Loucy (cell line): Measurements from ENCODE around the gene ACOXL.

Experiments
- H2AFZ ChIP-seq: fragments of 200-600 bp; sonication (generic); 2 replicates; pipeline ENCODE4 v1.6.0; 2016; ENCODE audit warnings: antibody characterized with exemption, mild to moderate bottlenecking, low read length, moderate library complexity
- H3F3A ChIP-seq: fragments of 200-600 bp; 2 replicates; pipeline ENCODE4 v1.6.0; 2016; ENCODE audit warnings: antibody characterized with exemption, low read depth, mild to moderate bottlenecking
- H3K27me3 ChIP-seq: fragments of 200-600 bp; sonication (generic); 2 replicates; pipeline ENCODE4 v1.6.1; 2014; ENCODE audit warnings: low read length, mild to moderate bottlenecking; ENCODE audit not compliant: insufficient read depth, poor library complexity, severe bottlenecking
- H3K36me3 ChIP-seq: fragments of 200-600 bp; sonication (generic); 2 replicates; pipeline ENCODE4 v1.6.1; 2016; ENCODE audit warnings: low read length; ENCODE audit not compliant: insufficient read depth
- H3K4me1 ChIP-seq: fragments of 200-600 bp; sonication (generic); 2 replicates; pipeline ENCODE4 v1.5.1; 2014; ENCODE audit warnings: low read length, mild to moderate bottlenecking; ENCODE audit not compliant: insufficient read depth, poor library complexity, severe bottlenecking
- H3K4me2 ChIP-seq: fragments of 200-600 bp; sonication (generic); 2 replicates; pipeline ENCODE4 v1.6.0; 2014; ENCODE audit warnings: antibody characterized with exemption, low read length, low read depth, mild to moderate bottlenecking; ENCODE audit not compliant: poor library complexity, severe bottlenecking
- H3K4me3 ChIP-seq: fragments of 200-600 bp; sonication (generic); 2 replicates; pipeline ENCODE4 v1.5.1; 2014; ENCODE audit warnings: low read length, mild to moderate bottlenecking, mixed read lengths; ENCODE audit not compliant: poor library complexity, severe bottlenecking
- H3K79me2 ChIP-seq: fragments of 200-600 bp; sonication (generic); 2 replicates; pipeline ENCODE4 v1.6.1; 2014; ENCODE audit warnings: low read length; ENCODE audit not compliant: insufficient read depth
- H3K9ac ChIP-seq: fragments of 200-600 bp; sonication (generic); 2 replicates; pipeline ENCODE4 v1.6.0; 2014; ENCODE audit warnings: mild to moderate bottlenecking, low read depth, low read length, moderate library complexity; ENCODE audit not compliant: poor library complexity, severe bottlenecking
- H3K9me2 ChIP-seq: fragments of 200-600 bp; sonication (generic); replicated peaks from 2 replicates; pipeline ENCODE4 v1.6.1; 2016; ENCODE audit warnings: low read depth, low read length, mixed read lengths
- H3K9me3 ChIP-seq: fragments of 200-600 bp; sonication (generic); 2 replicates; pipeline ENCODE4 v1.6.1; 2014; ENCODE audit warnings: mild to moderate bottlenecking, antibody characterized with exemption, low read length, low read depth; ENCODE audit not compliant: insufficient read depth
- H4K20me1 ChIP-seq: fragments of 200-600 bp; sonication (generic); 2 replicates; pipeline ENCODE4 v1.6.0; 2014; ENCODE audit warnings: antibody characterized with exemption, low read length, mild to moderate bottlenecking; ENCODE audit not compliant: insufficient read depth, poor library complexity, severe bottlenecking
- CTCF ChIP-seq: fragments of 200-600 bp; sonication (generic); conservative IDR thresholded peaks from 2 replicates; pipeline ENCODE4 v1.5.1; 2014; ENCODE audit warnings: mild to moderate bottlenecking, antibody characterized with exemption, low read length
- EZH2phosphoT487 ChIP-seq: fragments of 200-600 bp; IDR thresholded peaks from 2 replicates; pipeline ENCODE4 v1.6.1; 2018; ENCODE audit warnings: antibody characterized with exemption, mild to moderate bottlenecking, moderate library complexity, borderline replicate concordance

ACOXL gene

GRCh38 chr2:110891626-110892025, 159.3 kb downstream of the ACOXL start:
- Histone ChIP-seq H3F3A (no peaks in the 10 kb centered on the region), H4K20me1 (no peaks in the 10 kb centered on the region), H3K9me2 (no peaks in the 10 kb centered on the region), H3K36me3 (no peaks in the 10 kb centered on the region), H2AFZ (no peak overlapping the region), H3K27me3 (no peaks in the 10 kb centered on the region), H3K4me1 (peaks cover 4% of the 10 kb centered on the region), H3K4me3 (no peak overlapping the region), H3K9me3 (peaks cover 4% of the 10 kb centered on the region; the same call in 1 of the 2 replicates), H3K4me2 (no peak overlapping the region), H3K79me2 (no peaks in the 10 kb centered on the region), H3K9ac (no peak overlapping the region)
- TF ChIP-seq CTCF (no peak), EZH2phosphoT487 (no peak)

- no peak for TF ChIP-seq EZH2phosphoT487
- TF ChIP-seq CTCF, result no peak
- no peaks in the 10 kb centered on the region for H3K9me2 ChIP-seq
These were observed 163.9 kb downstream of the ACOXL start for GRCh38 chr2:110896226-110896625.

GRCh38 chr2:110897966-110898365, 165.6 kb downstream of the ACOXL start:
- H4K20me1 ChIP-seq, result no peaks in the 10 kb centered on the region
- H3K4me1 ChIP-seq, result peaks cover 5% of the 10 kb centered on the region
- no peaks in the 10 kb centered on the region for H3K79me2 ChIP-seq
- no peaks in the 10 kb centered on the region for H3K9me2 ChIP-seq
- no peak overlapping the region for H2AFZ ChIP-seq
- H3K9me3 ChIP-seq, result peaks cover 4% of the 10 kb centered on the region; the same call in 1 of the 2 replicates
- TF ChIP-seq CTCF (no peak), EZH2phosphoT487 (no peak)
- H3K4me2 ChIP-seq, result no peak overlapping the region
- no peaks in the 10 kb centered on the region for H3F3A ChIP-seq
- H3K9ac ChIP-seq, result no peak overlapping the region
- no peaks in the 10 kb centered on the region for H3K36me3 ChIP-seq
- H3K4me3 ChIP-seq, result no peak overlapping the region
- H3K27me3 ChIP-seq, result no peaks in the 10 kb centered on the region

More at GRCh38 chr2:110896226-110896625, 163.9 kb downstream of the ACOXL start:
- no peak overlapping the region for H3K4me2 ChIP-seq
- no peaks in the 10 kb centered on the region for H3K4me1 ChIP-seq
- H3F3A ChIP-seq, result no peaks in the 10 kb centered on the region
- peaks cover 4% of the 10 kb centered on the region; the same call in 1 of the 2 replicates for H3K9me3 ChIP-seq
- no peaks in the 10 kb centered on the region for H3K36me3 ChIP-seq
- H4K20me1 ChIP-seq, result no peaks in the 10 kb centered on the region
- H2AFZ ChIP-seq, result no peak overlapping the region
- no peak overlapping the region for H3K9ac ChIP-seq
- no peaks in the 10 kb centered on the region for H3K27me3 ChIP-seq
- H3K79me2 ChIP-seq, result no peaks in the 10 kb centered on the region
- no peak overlapping the region for H3K4me3 ChIP-seq
